Gastroesophageal sphincter (tissue), 3 donors: Measurements from ENCODE around the gene ABCC5.

ENCODE experiments used
- CTCF ChIP-seq, 4 experiments: fragments of 200-600 bp in 2 of 4; fragments of 450-650 bp in 2 of 4; sonication (generic) in 1 of 4; IDR thresholded peaks; one replicate each; pipeline ENCODE4 v1.5.1; 2017 to 2019; ENCODE audit warnings: antibody characterized with exemption in 4 of 4, mild to moderate bottlenecking in 2 of 4, moderate library complexity in 2 of 4
- POLR2A ChIP-seq, 2 donors: fragments of 450-650 bp; IDR thresholded peaks; one replicate each; pipeline ENCODE4 v1.6.1; 2017; ENCODE audit warnings: antibody characterized with exemption in 2 of 2, mild to moderate bottlenecking in 2 of 2, moderate library complexity in 1 of 2
- POLR2AphosphoS5 ChIP-seq: sonication (generic); formaldehyde crosslinking; IDR thresholded peaks from one replicate; pipeline ENCODE4 v1.6.1; 2017; ENCODE audit warnings: antibody characterized with exemption

GRCh38 chr3:183904833-183905780 lies 112.6 kb downstream of the ABCC5 start:
- TF ChIP-seq POLR2AphosphoS5 (no peak), POLR2A (IDR thresholded peaks at IDR 0.05) (no peak), CTCF (IDR thresholded peaks at IDR 0.05) (no peak)
